ENCODE results near the gene TCEANC2. TPM values are rescaled to one million over a fixed set of nuclear protein-coding genes. Genes with fewer than 3 reads are reported as not detected.

Gene TCEANC2
- total RNA-seq, 1 experiment from 2014 or later: 5.3 TPM

DNA sequence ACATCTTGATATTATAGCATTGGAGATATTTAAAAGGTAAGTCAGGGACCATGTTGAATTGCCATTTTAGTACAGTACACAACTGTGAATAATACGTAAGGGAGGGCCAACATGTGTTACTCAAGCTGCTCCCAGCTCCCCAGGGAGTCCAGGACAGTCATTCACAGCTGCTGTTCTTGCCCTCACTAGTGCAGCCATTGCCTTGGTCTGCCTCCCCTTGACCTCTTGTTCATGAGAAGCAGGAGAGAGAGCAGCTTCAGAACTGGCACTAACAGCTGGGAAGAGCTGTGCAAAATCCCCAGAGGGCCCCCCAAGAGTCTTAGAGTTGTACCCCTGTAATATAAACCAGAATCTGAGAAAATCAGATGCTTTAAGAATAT lies 16.4 kb downstream of the TCEANC2 start:
- H3K36me3 Mint-ChIP-seq (ENCODE audit: insufficient read depth in 1 of 3, low read depth in 3 of 3): peaks cover 6 to 14% (median 9%) of the 10 kb centered on the region in 3 experiments

More for the DNA sequence above, 16.4 kb downstream of the TCEANC2 start:
- no peaks in the 10 kb centered on the region for H3K4me1 Mint-ChIP-seq
- no peak overlapping the region for H4K8ac ChIP-seq (replicated peaks; ENCODE audit: insufficient read length, low read depth, low read length)
- no peak overlapping the region for H3K23ac ChIP-seq (ENCODE audit: insufficient read length, low read depth, low read length)
- H2BK120ac ChIP-seq (ENCODE audit: low read depth, low read length, poor library complexity, severe bottlenecking): no peak overlapping the region
- H3K27ac ChIP-seq (ENCODE audit: insufficient read length, low read depth, low read length): no peak overlapping the region
- H3K27me3 Mint-ChIP-seq (ENCODE audit: low read depth): no peaks in the 10 kb centered on the region
- H3K9ac ChIP-seq (ENCODE audit: extremely low read depth, insufficient read length, low read length): no peak overlapping the region
- H3K23me2 ChIP-seq (ENCODE audit: insufficient read length, low read depth, low read length, poor library complexity, severe bottlenecking): no peaks in the 10 kb centered on the region
- WGBS (ENCODE audit: extremely low coverage, insufficient read length, low lambda C conversion rate): no CpG with 5 or more reads among the region's 1 CpG
- no peak overlapping the region for H2AK5ac ChIP-seq (ENCODE audit: insufficient read length, low read length)
- no peak overlapping the region for H2BK5ac ChIP-seq (ENCODE audit: insufficient read length, low read length)
- no peaks in the 10 kb centered on the region for H3K4me1 ChIP-seq (ENCODE audit: insufficient read depth, low read length)
- H3K4me2 ChIP-seq (ENCODE audit: insufficient read depth, insufficient read length, low read length): no peak overlapping the region
- H2AFZ ChIP-seq (ENCODE audit: low read length): no peak overlapping the region
- no peak overlapping the region for H3K14ac ChIP-seq (ENCODE audit: insufficient read depth, low read length)
- H4K91ac ChIP-seq (ENCODE audit: insufficient read length, low read depth, low read length): no peak overlapping the region
- DNase-seq: no peak
- peaks cover 0 to 3% of the 10 kb centered on the region in 2 experiments; a peak in 1 of 5 replicates for H3K9me3 Mint-ChIP-seq
- H3K4me3 Mint-ChIP-seq: no peak overlapping the region
- no peak overlapping the region for H4K5ac ChIP-seq (ENCODE audit: insufficient read length, low read depth, low read length)
- H3K79me1 ChIP-seq (ENCODE audit: insufficient read depth, low read depth, low read length, poor library complexity, severe bottlenecking): no peaks in the 10 kb centered on the region
- H2BK20ac ChIP-seq (ENCODE audit: low read depth, low read length, poor library complexity, severe bottlenecking): no peak overlapping the region
- no peak overlapping the region for H3K27ac Mint-ChIP-seq
- TF ChIP-seq, protein P1, sequence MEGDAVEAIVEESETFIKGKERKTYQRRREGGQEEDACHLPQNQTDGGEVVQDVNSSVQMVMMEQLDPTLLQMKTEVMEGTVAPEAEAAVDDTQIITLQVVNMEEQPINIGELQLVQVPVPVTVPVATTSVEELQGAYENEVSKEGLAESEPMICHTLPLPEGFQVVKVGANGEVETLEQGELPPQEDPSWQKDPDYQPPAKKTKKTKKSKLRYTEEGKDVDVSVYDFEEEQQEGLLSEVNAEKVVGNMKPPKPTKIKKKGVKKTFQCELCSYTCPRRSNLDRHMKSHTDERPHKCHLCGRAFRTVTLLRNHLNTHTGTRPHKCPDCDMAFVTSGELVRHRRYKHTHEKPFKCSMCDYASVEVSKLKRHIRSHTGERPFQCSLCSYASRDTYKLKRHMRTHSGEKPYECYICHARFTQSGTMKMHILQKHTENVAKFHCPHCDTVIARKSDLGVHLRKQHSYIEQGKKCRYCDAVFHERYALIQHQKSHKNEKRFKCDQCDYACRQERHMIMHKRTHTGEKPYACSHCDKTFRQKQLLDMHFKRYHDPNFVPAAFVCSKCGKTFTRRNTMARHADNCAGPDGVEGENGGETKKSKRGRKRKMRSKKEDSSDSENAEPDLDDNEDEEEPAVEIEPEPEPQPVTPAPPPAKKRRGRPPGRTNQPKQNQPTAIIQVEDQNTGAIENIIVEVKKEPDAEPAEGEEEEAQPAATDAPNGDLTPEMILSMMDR (conservative IDR thresholded peaks at IDR 0.05): no peak
- H3K4ac ChIP-seq (ENCODE audit: low read depth, low read length): no peak overlapping the region
- no peak overlapping the region for H3K56ac ChIP-seq (ENCODE audit: insufficient read length, low read depth, low read length)
- no peaks in the 10 kb centered on the region for H3K9me3 ChIP-seq (ENCODE audit: control insufficient read depth, low read depth, low read length)
- H3T11ph ChIP-seq (ENCODE audit: low read length): no peak overlapping the region
- H4K20me1 ChIP-seq (ENCODE audit: control insufficient read depth, insufficient read depth, insufficient read length): no peaks in the 10 kb centered on the region
- H3K27me3 ChIP-seq (ENCODE audit: insufficient read depth, low read length): no peaks in the 10 kb centered on the region
- H3K79me2 ChIP-seq (ENCODE audit: insufficient read depth, low read length): no peaks in the 10 kb centered on the region
- no peak overlapping the region for H2BK15ac ChIP-seq (ENCODE audit: low read depth, low read length)
- H2BK12ac ChIP-seq (ENCODE audit: insufficient read length, low read depth, low read length): no peak overlapping the region
- H3K18ac ChIP-seq (ENCODE audit: insufficient read length, low read depth, low read length): no peak overlapping the region
